Mucosa of rectum (tissue), 2 donors: Measurements from ENCODE around the gene PRDM11.

Experiments
- H3K27ac ChIP-seq, 2 donors: one replicate each; pipeline ENCODE4 v1.7.0; 2013; ENCODE audit warnings: inconsistent platforms in 2 of 2, low read depth in 2 of 2, low read length in 2 of 2
- H3K27me3 ChIP-seq, 2 donors: one replicate each; pipeline ENCODE4 v1.7.0; 2013; ENCODE audit warnings: low read length in 2 of 2; ENCODE audit not compliant: control insufficient read depth in 2 of 2, insufficient read depth in 2 of 2
- H3K36me3 ChIP-seq, 2 donors: one replicate each; pipeline ENCODE4 v1.7.0; 2013; ENCODE audit warnings: low read length in 2 of 2; ENCODE audit not compliant: control insufficient read depth in 2 of 2, insufficient read depth in 2 of 2
- H3K4me1 ChIP-seq, 2 donors: one replicate each; pipeline ENCODE4 v1.7.0; 2013; ENCODE audit warnings: low read length in 2 of 2, mild to moderate bottlenecking in 1 of 2; ENCODE audit not compliant: control insufficient read depth in 2 of 2, insufficient read depth in 2 of 2
- H3K4me3 ChIP-seq, 2 donors: one replicate each; pipeline ENCODE4 v1.7.0; 2013; ENCODE audit warnings: low read length in 2 of 2
- H3K9ac ChIP-seq, 2 donors: one replicate each; pipeline ENCODE4 v1.7.0; 2013; ENCODE audit warnings: low read length in 2 of 2, low read depth in 1 of 2, mild to moderate bottlenecking in 1 of 2
- H3K9me3 ChIP-seq, 2 donors: one replicate each; pipeline ENCODE4 v1.7.0; 2013; ENCODE audit warnings: low read length in 2 of 2; ENCODE audit not compliant: control insufficient read depth in 2 of 2
- donor health status: healthy.
- donor health status: Normal muscosa, but diverticular disease.

The PRDM11 gene

GRCh38 chr11:45146072-45147016 is at the start of gene PRDM11:
TSS of gene PRDM11 (plus strand) at chr11:45146639. CDS start at chr11:45181767, 35,128 bp downstream.
- Histone ChIP-seq H3K9ac (peak within 1 kb of the TSS; percentile 84 to 94), H3K9me3 (no peaks in the 10 kb centered on the region), H3K27me3 (no peaks in the 10 kb centered on the region), H3K4me1 (peaks cover 12 to 14% of the 10 kb centered on the region in 2 donors), H3K27ac (peak within 1 kb of the TSS; percentile 88 to 90), H3K4me3 (peak within 1 kb of the TSS; percentile 81 to 92), H3K36me3 (no peaks in the 10 kb centered on the region)

DNA sequence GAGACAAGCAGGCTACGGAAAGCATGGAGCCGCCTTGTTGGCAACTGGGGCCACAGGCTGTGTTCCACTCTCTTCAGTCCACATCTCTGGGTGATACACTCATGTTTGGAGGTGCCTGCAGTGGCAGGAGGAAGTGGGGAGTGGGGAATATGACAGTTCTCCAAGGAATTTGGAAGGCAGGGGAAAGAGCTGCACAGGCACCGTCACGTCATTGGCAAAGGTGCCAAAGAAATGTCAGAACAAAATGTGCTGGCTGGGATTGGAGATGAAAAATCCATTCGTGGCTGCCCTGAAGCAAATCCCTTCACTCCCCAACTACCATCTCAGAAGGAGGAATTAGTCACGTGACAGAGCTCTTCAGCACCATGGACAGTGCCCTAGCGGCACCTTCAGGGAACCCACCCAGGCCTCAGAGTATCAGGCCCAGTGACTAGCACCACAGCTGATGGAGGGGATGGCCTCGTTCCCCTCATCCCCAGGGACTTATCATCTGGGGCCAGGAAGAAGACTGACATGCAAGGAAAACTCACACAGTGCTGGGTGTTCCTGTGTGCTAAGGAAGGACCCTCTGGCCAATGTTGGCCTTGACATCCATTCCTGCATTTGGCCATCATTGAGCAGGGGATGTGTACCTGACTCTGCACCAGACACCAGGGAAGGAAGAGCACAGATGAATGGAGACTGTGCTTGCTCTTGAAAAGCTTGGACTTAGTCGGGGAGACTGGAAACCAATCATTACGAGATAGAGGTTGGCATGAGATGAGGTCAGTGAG is 48.5 kb upstream of the PRDM11 start:
- no peaks in the 10 kb centered on the region for H3K9me3 ChIP-seq
- no peaks in the 10 kb centered on the region for H3K36me3 ChIP-seq
- no peak overlapping the region for H3K27ac ChIP-seq
- H3K27me3 ChIP-seq, result peaks cover 0 to 4% of the 10 kb centered on the region in 2 donors
- no peak overlapping the region for H3K4me3 ChIP-seq
- H3K9ac ChIP-seq, result no peak overlapping the region
- H3K4me1 ChIP-seq, result peaks cover 0 to 6% of the 10 kb centered on the region in 2 donors

- H3K36me3 ChIP-seq, result no peaks in the 10 kb centered on the region
- no peak overlapping the region for H3K4me3 ChIP-seq
- no peak overlapping the region for H3K9ac ChIP-seq
- H3K27ac ChIP-seq, result no peak overlapping the region
- H3K4me1 ChIP-seq, result peaks cover 0 to 7% of the 10 kb centered on the region in 2 donors
- H3K27me3 ChIP-seq, result peaks cover 0 to 4% of the 10 kb centered on the region in 2 donors
- no peaks in the 10 kb centered on the region for H3K9me3 ChIP-seq
Observed at GRCh38 chr11:45098929-45099328, 47.5 kb upstream of the PRDM11 start.

DNA sequence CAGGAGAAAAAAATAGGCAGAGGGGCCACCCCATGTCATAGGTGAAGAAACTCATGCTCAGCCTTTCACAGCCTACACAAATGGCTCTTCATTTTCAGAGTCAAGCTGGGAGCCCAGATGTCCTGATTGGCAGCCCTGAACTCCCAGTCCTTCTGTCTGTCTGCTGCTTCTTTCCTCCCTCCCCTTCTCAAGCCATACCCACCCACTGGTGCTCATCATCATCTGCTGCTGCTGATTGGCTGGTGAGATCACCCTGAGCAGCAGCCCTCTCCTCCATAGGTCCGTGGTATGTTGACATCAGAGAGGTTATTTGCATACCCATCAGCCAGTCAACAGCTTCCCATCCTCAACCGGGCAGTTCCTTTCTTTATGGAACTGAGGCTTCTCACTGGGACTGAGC is 46.1 kb upstream of the PRDM11 start:
- no peak overlapping the region for H3K4me3 ChIP-seq
- H3K36me3 ChIP-seq, result no peaks in the 10 kb centered on the region
- H3K27me3 ChIP-seq, result peaks cover 0 to 4% of the 10 kb centered on the region in 2 donors
- H3K9me3 ChIP-seq, result no peaks in the 10 kb centered on the region
- H3K4me1 ChIP-seq, result peaks cover 0 to 7% of the 10 kb centered on the region in 2 donors
- no peak overlapping the region for H3K9ac ChIP-seq
- H3K27ac ChIP-seq, result no peak overlapping the region

GRCh38 chr11:45102361-45102809 is 44.1 kb upstream of the PRDM11 start:
- Histone ChIP-seq H3K36me3 (no peaks in the 10 kb centered on the region), H3K9ac (no peak overlapping the region), H3K4me3 (no peak overlapping the region), H3K27ac (peak overlapping the region in 1 of 2 donors; percentile 38), H3K27me3 (peaks cover 0 to 4% of the 10 kb centered on the region in 2 donors), H3K4me1 (peaks cover 2 to 7% of the 10 kb centered on the region in 2 donors), H3K9me3 (no peaks in the 10 kb centered on the region)

DNA sequence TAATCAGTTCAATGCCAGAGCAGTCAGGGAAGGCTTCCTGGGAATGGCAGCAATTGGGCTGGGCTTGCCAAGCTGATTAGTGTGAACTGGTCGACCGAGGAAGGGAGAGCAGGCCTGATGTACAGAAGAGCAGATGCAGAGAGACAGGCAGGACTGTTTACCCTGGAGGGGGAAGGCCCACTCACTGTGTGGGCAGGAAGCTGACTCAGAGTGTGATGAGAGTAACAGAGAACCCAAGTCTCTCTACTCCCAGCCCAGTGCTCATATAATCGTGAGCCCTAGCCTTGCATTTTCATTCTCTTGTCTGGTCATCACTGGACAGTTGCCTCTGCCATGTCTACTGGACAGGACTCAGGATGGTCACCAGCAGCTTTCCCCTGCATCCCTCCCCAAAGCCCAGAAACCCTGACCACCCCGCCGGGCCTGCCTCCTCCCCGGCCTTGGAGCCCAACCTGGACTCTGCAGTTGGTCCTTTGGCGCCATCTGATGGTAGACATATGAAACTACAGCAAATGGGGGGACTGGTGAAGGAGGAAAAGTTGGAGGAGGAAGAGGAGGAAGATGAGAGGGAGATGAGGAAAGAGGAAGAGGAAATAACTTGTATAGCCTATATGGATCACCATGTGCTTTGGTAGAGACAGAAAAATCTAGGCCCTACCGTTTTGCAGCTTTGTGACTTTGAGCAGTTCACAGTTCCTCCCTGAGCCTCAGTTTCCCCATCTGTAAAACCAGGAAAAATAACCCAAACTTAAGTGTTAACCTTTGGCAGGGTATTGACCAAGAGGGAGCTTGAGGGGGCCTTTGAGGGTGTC is 43.4 kb upstream of the PRDM11 start:
- Histone ChIP-seq H3K9me3 (no peaks in the 10 kb centered on the region), H3K27me3 (peaks cover 0 to 4% of the 10 kb centered on the region in 2 donors), H3K9ac (peak overlapping the region in 1 of 2 donors; percentile 9), H3K36me3 (no peaks in the 10 kb centered on the region), H3K27ac (peak overlapping the region in 1 of 2 donors; percentile 38), H3K4me1 (peaks cover 2 to 7% of the 10 kb centered on the region in 2 donors), H3K4me3 (no peak overlapping the region)

DNA sequence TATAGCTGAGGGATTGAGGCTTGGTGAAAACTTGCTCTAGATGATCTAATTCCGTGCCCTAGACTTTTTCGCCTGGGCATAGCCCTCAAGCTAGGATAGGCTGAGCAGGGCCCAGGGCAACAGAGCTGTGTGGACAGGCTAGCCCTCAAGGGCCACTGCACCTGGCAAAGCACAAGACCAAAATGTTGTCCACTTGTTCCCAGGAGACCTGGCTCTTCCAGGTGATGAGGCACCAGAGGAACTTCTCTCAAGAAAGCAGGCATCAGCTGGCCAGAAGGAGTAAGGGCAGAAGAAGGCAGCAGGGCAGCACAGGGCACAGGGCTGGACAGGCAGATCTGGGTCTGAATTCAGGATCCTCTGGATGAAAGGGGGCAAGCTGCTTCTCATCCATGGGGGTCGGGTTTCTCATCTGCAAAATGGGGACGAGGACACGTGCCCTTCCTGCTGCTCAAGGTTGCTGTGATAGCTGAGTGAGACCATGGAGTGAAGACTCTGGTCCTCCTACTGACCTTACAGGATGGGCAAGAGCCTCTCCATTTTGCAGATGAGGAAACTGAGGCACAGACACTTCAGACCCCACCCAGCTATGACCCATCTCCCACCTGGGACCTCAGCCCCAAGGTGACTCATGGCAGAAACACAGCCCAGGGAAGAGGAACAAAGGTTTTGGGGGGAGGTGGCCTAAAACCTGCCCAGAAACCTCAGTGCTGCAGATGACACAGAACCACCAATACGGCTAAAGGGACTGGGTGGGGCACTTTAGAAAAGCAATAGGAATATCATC is 42.2 kb upstream of the PRDM11 start:
- H3K27me3 ChIP-seq, result no peaks in the 10 kb centered on the region
- H3K36me3 ChIP-seq, result no peaks in the 10 kb centered on the region
- H3K4me3 ChIP-seq, result no peak overlapping the region
- no peak overlapping the region for H3K27ac ChIP-seq
- peaks cover 2 to 7% of the 10 kb centered on the region in 2 donors for H3K4me1 ChIP-seq
- no peaks in the 10 kb centered on the region for H3K9me3 ChIP-seq
- H3K9ac ChIP-seq, result no peak overlapping the region

DNA sequence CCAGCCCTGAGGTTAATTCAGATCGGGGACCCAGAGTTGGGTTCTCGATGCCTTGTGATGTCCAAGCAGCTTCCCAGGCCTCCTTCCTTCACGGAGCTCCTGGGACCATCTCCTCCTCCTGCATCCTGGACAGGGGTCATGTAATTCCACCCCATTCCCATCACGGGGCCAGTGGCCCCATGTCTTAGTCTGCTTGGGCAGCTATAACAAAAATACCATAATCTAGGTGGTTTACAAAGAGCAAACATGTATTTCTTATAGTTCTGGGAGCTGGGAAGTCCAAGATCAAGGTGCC is 41.7 kb upstream of the PRDM11 start:
- H3K4me1 ChIP-seq, result peaks cover 2 to 7% of the 10 kb centered on the region in 2 donors
- no peaks in the 10 kb centered on the region for H3K9me3 ChIP-seq
- H3K27me3 ChIP-seq, result no peaks in the 10 kb centered on the region
- H3K27ac ChIP-seq, result no peak overlapping the region
- no peak overlapping the region for H3K4me3 ChIP-seq
- H3K9ac ChIP-seq, result no peak overlapping the region
- no peaks in the 10 kb centered on the region for H3K36me3 ChIP-seq

DNA sequence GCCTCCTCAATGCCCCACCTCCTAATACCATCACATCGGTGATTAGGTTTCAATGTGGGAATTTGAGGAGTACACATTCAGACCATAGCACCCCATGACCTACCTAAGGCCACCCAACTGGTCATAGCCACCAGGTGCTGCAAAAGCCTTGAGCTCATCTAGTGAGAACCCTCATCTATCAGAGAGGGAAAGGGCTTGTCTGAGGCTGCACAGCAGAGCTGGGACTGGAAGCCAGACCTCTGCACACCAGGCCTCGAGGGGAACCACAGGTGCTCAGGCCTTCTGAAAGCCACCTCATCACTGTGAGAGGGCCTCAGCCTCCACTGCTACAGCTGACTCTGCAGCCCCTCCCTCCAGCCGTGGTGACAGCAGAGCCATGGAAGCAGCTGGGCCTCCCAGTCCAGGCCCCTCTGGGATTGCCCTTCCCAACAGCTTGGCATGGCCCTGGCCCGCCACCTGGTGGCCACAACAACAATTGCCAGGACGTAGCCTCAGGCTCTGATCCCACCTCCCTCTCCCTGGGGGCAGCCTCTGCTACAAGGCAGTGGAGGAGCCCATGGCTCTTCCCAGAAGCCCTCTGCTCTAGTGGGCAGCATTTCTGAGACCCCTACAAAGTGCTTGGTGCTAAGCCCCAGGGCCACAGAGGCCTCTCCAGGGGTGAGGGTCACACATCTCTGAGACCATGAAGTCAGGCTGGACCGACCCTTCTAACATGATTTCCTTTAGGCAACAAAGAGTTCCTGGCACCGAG is 41.0 kb upstream of the PRDM11 start:
- peaks cover 2 to 7% of the 10 kb centered on the region in 2 donors for H3K4me1 ChIP-seq

More for the DNA sequence above, 41.0 kb upstream of the PRDM11 start:
- Histone ChIP-seq H3K9me3 (no peaks in the 10 kb centered on the region), H3K36me3 (no peaks in the 10 kb centered on the region), H3K9ac (no peak overlapping the region), H3K27ac (no peak overlapping the region), H3K4me3 (no peak overlapping the region), H3K27me3 (no peaks in the 10 kb centered on the region)
